HepG2 (cell line): ENCODE data around the gene PCYT2. TPM values are rescaled to one million over a fixed set of nuclear protein-coding genes. Genes with fewer than 3 reads are reported as not detected.

Source experiments
- BRD4 ChIP-seq: sonication (generic); formaldehyde crosslinking; IDR thresholded peaks from 2 replicates; pipeline ENCODE4 v1.4.0; 2020; ENCODE audit warnings: missing genetic modification reagents
- ELF4 ChIP-seq: sonication (generic); formaldehyde crosslinking; IDR thresholded peaks from 2 replicates; pipeline ENCODE4 v1.5.0; 2020; ENCODE audit warnings: missing genetic modification reagents, mild to moderate bottlenecking, moderate library complexity, borderline replicate concordance
- ESRRA ChIP-seq: sonication (generic); formaldehyde crosslinking; IDR thresholded peaks from 2 replicates; pipeline ENCODE4 v1.5.1; 2020; ENCODE audit warnings: mild to moderate bottlenecking, low read depth, missing genetic modification reagents
- FLYWCH1 ChIP-seq: sonication (generic); formaldehyde crosslinking; IDR thresholded peaks from 2 replicates; pipeline ENCODE4 v1.8.1; 2023; ENCODE audit warnings: mild to moderate bottlenecking, missing genetic modification reagents
- JDP2 ChIP-seq: sonication (generic); formaldehyde crosslinking; IDR thresholded peaks from 2 replicates; pipeline ENCODE4 v1.8.1; 2022; ENCODE audit warnings: missing genetic modification reagents, borderline replicate concordance
- MED8 ChIP-seq: sonication (generic); formaldehyde crosslinking; IDR thresholded peaks from 2 replicates; pipeline ENCODE4 v1.8.1; 2023; ENCODE audit warnings: mild to moderate bottlenecking, missing genetic modification reagents; ENCODE audit not compliant: insufficient replicate concordance
- NR2F6 ChIP-seq, 2 experiments: IDR thresholded peaks; 2 replicates each; pipeline ENCODE4 v1.6.1; 2016; ENCODE audit warnings: antibody characterized with exemption in 1 of 2, mild to moderate bottlenecking in 1 of 2
- PAF1 ChIP-seq: IDR thresholded peaks from 2 replicates; pipeline ENCODE4 v1.6.1; 2016; ENCODE audit warnings: missing genetic modification reagents, missing compliant biosample characterization
- POLR2G ChIP-seq: fragments of 200-400 bp; formaldehyde crosslinking; IDR thresholded peaks from 2 replicates; pipeline ENCODE4 v1.6.1; 2018; ENCODE audit warnings: mild to moderate bottlenecking, low read depth, low read length, moderate library complexity
- PTBP1 ChIP-seq: fragments of 200-400 bp; formaldehyde crosslinking; IDR thresholded peaks from 2 replicates; pipeline ENCODE4 v1.6.1; 2018; ENCODE audit warnings: low read length, low read depth; ENCODE audit not compliant: poor library complexity, severe bottlenecking
- SRSF1 ChIP-seq: fragments of 200-400 bp; formaldehyde crosslinking; optimal IDR thresholded peaks from 2 replicates; pipeline ENCODE3; 2017; ENCODE audit warnings: mild to moderate bottlenecking, low read depth, low read length, moderate library complexity
- TARDBP ChIP-seq: sonication (generic); formaldehyde crosslinking; IDR thresholded peaks from 2 replicates; pipeline ENCODE4 v1.8.0; 2022; ENCODE audit warnings: mild to moderate bottlenecking, missing genetic modification reagents
- TBX3 ChIP-seq: fragments of 450-650 bp; IDR thresholded peaks from 2 replicates; pipeline ENCODE4 v1.6.1; 2017; ENCODE audit warnings: antibody characterized with exemption, mild to moderate bottlenecking, inconsistent platforms, borderline replicate concordance
- TFDP2 ChIP-seq: sonication (generic); formaldehyde crosslinking; IDR thresholded peaks from 2 replicates; pipeline ENCODE4 v1.4.0; 2020; ENCODE audit warnings: missing genetic modification reagents
- ZBTB2 ChIP-seq: sonication (generic); formaldehyde crosslinking; IDR thresholded peaks from 2 replicates; pipeline ENCODE4 v1.8.0; 2022; ENCODE audit warnings: low read depth, missing genetic modification reagents
- ZC3H13 ChIP-seq: sonication (generic); formaldehyde crosslinking; IDR thresholded peaks from 2 replicates; pipeline ENCODE4 v1.8.1; 2023; ENCODE audit warnings: mild to moderate bottlenecking, missing genetic modification reagents, moderate library complexity
- ZEB1 ChIP-seq: IDR thresholded peaks from 2 replicates; pipeline ENCODE4 v1.6.1; 2012; ENCODE audit warnings: mild to moderate bottlenecking, low read depth, inconsistent platforms; ENCODE audit not compliant: insufficient replicate concordance
- ZNF513 ChIP-seq: sonication (generic); formaldehyde crosslinking; conservative IDR thresholded peaks from 2 replicates; pipeline ENCODE4 v1.5.0; 2020; ENCODE audit warnings: missing genetic modification reagents
- ZNF546 ChIP-seq: sonication (generic); formaldehyde crosslinking; conservative IDR thresholded peaks from 2 replicates; pipeline ENCODE4 v1.8.1; 2023; ENCODE audit warnings: mild to moderate bottlenecking, missing genetic modification reagents
- ZNF609 ChIP-seq: sonication (generic); formaldehyde crosslinking; IDR thresholded peaks from 2 replicates; pipeline ENCODE4 v1.4.0; 2020; ENCODE audit warnings: mild to moderate bottlenecking, missing genetic modification reagents, borderline replicate concordance
- ZNF780A ChIP-seq: sonication (generic); formaldehyde crosslinking; IDR thresholded peaks from 2 replicates; pipeline ENCODE4 v1.8.0; 2022; ENCODE audit warnings: mild to moderate bottlenecking, missing genetic modification reagents, moderate library complexity
- polyA plus RNA-seq, 8 experiments: library from polyadenylated mRNA; depleted of rRNA in 3 of 8; stranded (reverse) in 7 of 8; unstranded in 1 of 8; fragments of >200 nt; fragmentation: Illumina TruSeq in 4 of 8; extraction: Trizol in 4 of 8; gene quantifications; 2 replicates each; pipeline versions ENCODE4 v1.2.1 to v1.2.3, GENCODE V29; 2011 to 2016; ENCODE audit warnings: low read depth in 4 of 8, missing spikeins in 1 of 8, mixed read lengths in 1 of 8; ENCODE audit not compliant: insufficient read depth in 1 of 8
- total RNA-seq, 5 experiments: library from RNA; depleted of rRNA; stranded (reverse); fragments of >200 nt; fragmentation: Illumina TruSeq; extraction: Trizol; gene quantifications; 2 replicates each; pipeline ENCODE4 v1.2.3, GENCODE V29; 2016; ENCODE audit warnings: low read depth in 1 of 5

Gene PCYT2
- total and polyA plus RNA-seq, 2 of the 13 experiments (the other 11 are each of a cell fraction or from before 2014, with no cell fraction given): 147 to 297 TPM

GRCh38 chr17:81952792-81953228, 41.6 kb upstream of the PCYT2 start (continued):
- TF ChIP-seq ZBTB2 (CRISPR knock-in tag) (no peak), ELF4 (CRISPR knock-in tag) (no peak), ZEB1 (no peak), ZNF609 (0 out of 2 replicates have a peak, but pooled peaks have one; percentile 21), SRSF1 (peak; percentile 27), TARDBP (CRISPR knock-in tag) (no peak), PTBP1 (peak; percentile 83), ZC3H13 (CRISPR knock-in tag) (peak; percentile 62), MED8 (CRISPR knock-in tag) (no peak), ZNF513 (CRISPR knock-in tag) (no peak), NR2F6 (IDR thresholded peaks at IDR 0.05) (no peak), NR2F6 (CRISPR knock-in tag; IDR thresholded peaks at IDR 0.05) (no peak), ESRRA (CRISPR knock-in tag) (no peak), BRD4 (CRISPR knock-in tag) (no peak), ZNF780A (no peak), TFDP2 (CRISPR knock-in tag) (no peak), TBX3 (no peak), PAF1 (peak; percentile 82; the same call in 1 of the 2 replicates), ZNF546 (CRISPR knock-in tag) (no peak), POLR2G (peak; percentile 71), JDP2 (CRISPR knock-in tag) (no peak), FLYWCH1 (no peak)
